CD4-positive, CD25-positive, alpha-beta regulatory T cell (primary cell): ENCODE measurements around the gene SST. TPM values are rescaled to one million over a fixed set of nuclear protein-coding genes. Genes with fewer than 3 reads are reported as not detected.
"Not testable (repeated sequence)": the region's sequence is repeated elsewhere in the genome, so short reads cannot be mapped to it uniquely, and the experiment has no call there.

Experiments
- ATAC-seq, 2 donors: fragments of 150-1000 bp; cut with Tn5 transposase; one replicate each; pipeline ENCODE4 v1.10.0; 2021; ENCODE audit warnings: low read depth in 2 of 2, moderate number of reproducible peaks in 2 of 2, moderate library complexity in 1 of 2
- DNase-seq, 3 donors: peaks; one replicate each; pipeline versions ENCODE4 v3.0.0 to v3.0.0-alpha.2; 2012 to 2022; ENCODE audit warnings: mixed read lengths in 1 of 3
- H3K27ac ChIP-seq: one replicate; pipeline ENCODE4 v1.7.0; 2013; ENCODE audit warnings: mild to moderate bottlenecking, low read length; ENCODE audit not compliant: insufficient read depth, poor library complexity, severe bottlenecking
- H3K27me3 ChIP-seq: one replicate; pipeline ENCODE4 v1.7.0; 2013; ENCODE audit warnings: low read length; ENCODE audit not compliant: control insufficient read depth, insufficient read depth
- H3K36me3 ChIP-seq: one replicate; pipeline ENCODE4 v1.7.0; 2013; ENCODE audit warnings: mild to moderate bottlenecking, low read length, moderate library complexity; ENCODE audit not compliant: control insufficient read depth, insufficient read depth
- H3K4me1 ChIP-seq: 2 replicates; pipeline ENCODE4 v1.7.0; 2013; ENCODE audit warnings: mild to moderate bottlenecking, low read length; ENCODE audit not compliant: insufficient read depth, control insufficient read depth, poor library complexity, severe bottlenecking
- H3K4me3 ChIP-seq: one replicate; pipeline ENCODE4 v1.7.0; 2013; ENCODE audit warnings: low read depth, mild to moderate bottlenecking, low read length, moderate library complexity
- H3K9me3 ChIP-seq, 2 experiments: 1 replicate in 1 of 2; 2 replicates in 1 of 2; pipeline ENCODE4 v1.7.0; 2013; ENCODE audit warnings: low read length in 2 of 2, mild to moderate bottlenecking in 1 of 2, moderate library complexity in 1 of 2; ENCODE audit not compliant: control insufficient read depth in 2 of 2
- H3K27ac Mint-ChIP-seq, 3 donors: one replicate each; pipeline ENCODE4 v1.8.0; 2020 to 2022; ENCODE audit warnings: mild to moderate bottlenecking in 3 of 3, mixed read lengths in 3 of 3, moderate library complexity in 2 of 3
- H3K27me3 Mint-ChIP-seq: one replicate; pipeline ENCODE4 v1.8.0; 2022; ENCODE audit warnings: mild to moderate bottlenecking, mixed read lengths
- H3K36me3 Mint-ChIP-seq: one replicate; pipeline ENCODE4 v1.8.0; 2020; ENCODE audit warnings: mixed read lengths
- H3K4me1 Mint-ChIP-seq, 4 donors: one replicate each; pipeline ENCODE4 v1.8.0; 2020 to 2022; ENCODE audit warnings: mixed read lengths in 4 of 4, mild to moderate bottlenecking in 1 of 4
- H3K4me3 Mint-ChIP-seq, 4 donors: one replicate each; pipeline ENCODE4 v1.8.0; 2020 to 2022; ENCODE audit warnings: mild to moderate bottlenecking in 4 of 4, mixed read lengths in 4 of 4, moderate library complexity in 3 of 4
- H3K9me3 Mint-ChIP-seq, 7 donors: one replicate each; pipeline ENCODE4 v1.8.0; 2020 to 2022; ENCODE audit warnings: mixed read lengths in 7 of 7, mild to moderate bottlenecking in 3 of 7, moderate library complexity in 2 of 7
- polyA plus RNA-seq, 4 donors: library from polyadenylated mRNA; unstranded; fragments of 300-500 nt; fragmentation: Illumina TruSeq; gene quantifications; one replicate each; pipeline ENCODE4 v1.2.3, GENCODE V29; 2021
- total RNA-seq: library from RNA; stranded (reverse); gene quantifications from one replicate; pipeline ENCODE4 v1.2.3, GENCODE V29; 2022

Gene SST
- total and polyA plus RNA-seq, 5 donors from 2014 or later, result not detected

DNA sequence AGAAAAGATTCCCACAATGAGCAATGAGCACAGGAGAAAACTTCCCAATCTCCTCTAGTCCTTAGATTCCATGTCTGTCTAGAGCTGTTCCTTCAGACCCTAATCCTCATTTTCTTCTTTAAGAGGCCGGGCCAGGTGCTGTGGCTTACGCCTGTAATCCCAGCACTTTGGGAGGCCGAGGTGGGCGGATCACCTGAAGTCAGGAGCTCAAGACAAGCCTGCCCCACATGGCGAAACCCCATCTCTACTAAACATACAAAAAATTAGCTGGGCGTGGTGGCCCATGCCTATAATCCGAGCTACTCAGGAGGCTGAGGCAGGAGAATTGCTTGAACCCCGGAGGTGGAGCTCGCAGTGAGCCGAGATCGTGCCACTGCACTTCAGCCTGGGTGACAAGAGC, 11.6 kb upstream of the SST start:
- Mint-ChIP-seq H3K27me3 (peaks cover 34% of the 10 kb centered on the region), H3K9me3 (peaks cover 0 to 16% (median 5%) of the 10 kb centered on the region in 7 donors)
- H3K36me3 Mint-ChIP-seq, H3K4me3 Mint-ChIP-seq, H3K9me3 ChIP-seq, ATAC-seq, H3K4me1 Mint-ChIP-seq, H3K27me3 ChIP-seq, H3K4me1 ChIP-seq, H3K27ac Mint-ChIP-seq, H3K4me3 ChIP-seq, DNase-seq, H3K27ac ChIP-seq, H3K36me3 ChIP-seq: not testable (repeated sequence)

DNA sequence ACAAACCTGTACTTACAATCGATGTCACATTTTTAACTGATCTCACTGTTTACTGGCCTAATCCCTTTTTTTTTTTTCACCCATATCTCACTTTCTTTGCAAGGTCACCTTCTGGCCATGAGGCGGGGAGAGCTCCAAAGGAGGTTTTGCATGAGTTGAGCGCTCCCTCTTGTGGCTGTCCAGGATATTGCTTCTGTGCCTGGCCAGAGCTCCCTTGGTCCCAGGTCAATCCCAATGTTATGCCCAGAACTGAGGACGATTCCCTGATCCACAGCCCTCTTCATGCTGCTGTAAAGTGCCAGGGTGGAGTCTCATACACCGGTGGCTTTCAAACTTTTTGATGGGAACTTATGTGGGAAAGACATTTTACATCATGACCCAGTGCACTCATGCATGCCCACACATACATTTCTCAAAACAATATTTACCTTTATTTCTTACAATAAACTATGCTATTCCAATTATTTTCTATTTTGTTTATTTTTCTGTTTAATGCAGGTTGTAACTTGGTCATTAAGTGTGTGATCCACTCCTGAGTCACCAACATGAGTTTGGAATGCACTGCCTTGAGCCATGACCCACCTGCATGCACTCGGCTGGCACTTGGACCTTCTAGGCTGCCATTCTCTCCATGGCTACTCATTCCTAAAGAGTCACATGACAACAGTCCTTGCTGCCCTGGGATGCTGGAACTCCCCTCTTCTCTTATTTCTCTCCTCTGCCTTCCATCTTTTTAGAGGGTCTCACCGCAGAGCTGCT, 9.6 kb upstream of the SST start:
- H3K4me3 ChIP-seq, result no peak overlapping the region
- ATAC-seq (peak; percentile 40 to 59), DNase-seq (peak; percentile 44 to 60 (median 59))
- no peaks in the 10 kb centered on the region for H3K4me1 ChIP-seq
- no peak overlapping the region for H3K27ac Mint-ChIP-seq
- peaks cover 0 to 6% (median 4%) of the 10 kb centered on the region in 7 donors for H3K9me3 Mint-ChIP-seq
- peaks cover 4% of the 10 kb centered on the region for H3K27me3 ChIP-seq
- H3K4me3 Mint-ChIP-seq, result no peak overlapping the region
- no peaks in the 10 kb centered on the region for H3K36me3 Mint-ChIP-seq
- no peaks in the 10 kb centered on the region for H3K36me3 ChIP-seq
- no peak overlapping the region for H3K27ac ChIP-seq
- H3K27me3 Mint-ChIP-seq, result peaks cover 41% of the 10 kb centered on the region
- no peaks in the 10 kb centered on the region for H3K9me3 ChIP-seq
- peaks cover 0 to 2% (median 0%) of the 10 kb centered on the region in 4 donors for H3K4me1 Mint-ChIP-seq

- Mint-ChIP-seq H3K4me3 (no peak overlapping the region), H3K36me3 (no peaks in the 10 kb centered on the region), H3K4me1 (peaks cover 0 to 2% (median 0%) of the 10 kb centered on the region in 4 donors), H3K9me3 (peaks cover 0 to 3% (median 0%) of the 10 kb centered on the region in 7 donors), H3K27ac (peak overlapping the region in 1 of 3 donors; percentile 26), H3K27me3 (peaks cover 52% of the 10 kb centered on the region)
- H3K36me3 ChIP-seq, result no peaks in the 10 kb centered on the region
- no peak overlapping the region for H3K4me3 ChIP-seq
- no peaks in the 10 kb centered on the region for H3K9me3 ChIP-seq
- DNase-seq, result peak in 2 of 3 donors; percentile 10 to 49
- H3K4me1 ChIP-seq, result no peaks in the 10 kb centered on the region
- no peak overlapping the region for H3K27ac ChIP-seq
- peaks cover 11% of the 10 kb centered on the region for H3K27me3 ChIP-seq
- no peak for ATAC-seq
These were observed 8.6 kb upstream of the SST start for GRCh38 chr3:187678726-187679268.

DNA sequence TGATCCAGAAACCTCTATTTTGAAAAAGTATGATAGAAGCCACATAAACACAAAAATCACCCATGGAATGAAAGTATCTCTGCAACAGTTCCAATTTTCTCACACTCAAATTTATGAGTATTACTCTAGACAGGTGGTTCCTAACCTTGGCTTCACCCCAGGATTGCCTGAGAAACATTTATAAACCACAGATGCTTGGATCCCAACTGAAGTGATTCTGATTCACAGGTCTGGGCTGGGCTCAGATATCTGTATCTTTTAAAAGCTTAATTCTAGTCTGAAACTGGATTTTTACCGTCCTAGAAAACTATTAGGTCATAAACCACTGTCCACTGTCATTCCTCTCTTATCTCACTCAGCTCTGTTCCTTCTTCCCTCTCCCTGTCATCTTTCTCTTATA, 7.4 kb upstream of the SST start:
- H3K4me1 ChIP-seq, result no peaks in the 10 kb centered on the region
- Mint-ChIP-seq H3K4me1 (peaks cover 0 to 2% (median 0%) of the 10 kb centered on the region in 4 donors), H3K4me3 (no peak overlapping the region), H3K9me3 (peaks cover 0 to 3% (median 0%) of the 10 kb centered on the region in 7 donors), H3K27me3 (peaks cover 61% of the 10 kb centered on the region), H3K27ac (no peak overlapping the region), H3K36me3 (no peaks in the 10 kb centered on the region)
- H3K27me3 ChIP-seq, result peaks cover 17% of the 10 kb centered on the region
- no peak overlapping the region for H3K4me3 ChIP-seq
- H3K36me3 ChIP-seq, result no peaks in the 10 kb centered on the region
- DNase-seq (no peak), ATAC-seq (no peak)
- H3K9me3 ChIP-seq, result no peaks in the 10 kb centered on the region
- H3K27ac ChIP-seq, result no peak overlapping the region

DNA sequence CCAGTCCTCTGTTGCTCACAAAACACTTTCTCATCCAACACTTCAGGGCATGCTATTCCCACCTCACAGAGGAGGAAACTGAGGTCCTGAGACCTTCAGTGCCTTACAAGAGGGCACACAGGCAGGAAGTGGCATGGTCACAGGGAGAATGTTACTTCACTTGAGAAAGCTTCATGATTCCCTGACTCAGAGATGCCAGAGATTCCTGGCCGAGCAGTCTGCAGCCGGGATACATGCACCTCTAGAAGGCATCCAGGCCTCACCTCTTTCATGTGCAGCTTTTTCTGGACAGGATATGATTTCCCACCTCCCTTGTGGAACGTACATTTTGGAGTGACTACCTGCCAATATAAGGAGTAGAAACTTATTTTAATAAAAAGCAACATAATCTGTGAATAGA, 2.8 kb upstream of the SST start:
- no peak overlapping the region for H3K4me3 ChIP-seq
- Mint-ChIP-seq H3K36me3 (no peaks in the 10 kb centered on the region), H3K4me3 (no peak overlapping the region), H3K27ac (no peak overlapping the region), H3K27me3 (peaks cover 69% of the 10 kb centered on the region), H3K9me3 (no peaks in the 10 kb centered on the region), H3K4me1 (no peaks in the 10 kb centered on the region)
- H3K4me1 ChIP-seq, result no peaks in the 10 kb centered on the region
- H3K9me3 ChIP-seq, result no peaks in the 10 kb centered on the region
- ATAC-seq (no peak), DNase-seq (no peak)
- peaks cover 42% of the 10 kb centered on the region for H3K27me3 ChIP-seq
- no peak overlapping the region for H3K27ac ChIP-seq
- H3K36me3 ChIP-seq, result no peaks in the 10 kb centered on the region

DNA sequence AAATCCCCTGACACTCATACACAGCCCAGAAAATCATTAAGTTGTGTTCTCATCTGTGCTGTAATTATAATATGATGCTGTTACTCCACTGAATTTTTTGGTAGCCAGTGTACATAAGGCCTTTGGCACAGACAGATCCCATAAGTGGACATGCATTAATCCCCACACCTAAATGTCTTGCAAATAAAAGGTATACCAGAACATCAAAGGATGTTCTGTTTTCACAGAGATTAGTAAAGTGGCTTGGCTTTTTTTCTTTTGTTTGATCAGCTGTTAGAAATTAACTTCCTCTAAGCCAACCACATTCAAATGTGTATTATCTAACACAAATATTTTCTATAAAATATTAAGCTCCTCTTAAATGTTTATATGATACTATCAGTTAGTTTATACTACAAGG, 2.7 kb downstream of the SST start:
- Mint-ChIP-seq H3K36me3 (no peaks in the 10 kb centered on the region), H3K4me1 (no peaks in the 10 kb centered on the region), H3K27me3 (peaks cover 27% of the 10 kb centered on the region), H3K9me3 (no peaks in the 10 kb centered on the region), H3K4me3 (no peak overlapping the region), H3K27ac (no peak overlapping the region)
- H3K4me1 ChIP-seq, result no peaks in the 10 kb centered on the region
- ATAC-seq, result no peak
- no peaks in the 10 kb centered on the region for H3K36me3 ChIP-seq
- peaks cover 30% of the 10 kb centered on the region for H3K27me3 ChIP-seq
- H3K27ac ChIP-seq, result no peak overlapping the region
- H3K4me3 ChIP-seq, result no peak overlapping the region
- no peaks in the 10 kb centered on the region for H3K9me3 ChIP-seq
- DNase-seq, result no peak

GRCh38 chr3:187665764-187666402, 4.3 kb downstream of the SST start:
- Histone ChIP-seq H3K36me3 (no peaks in the 10 kb centered on the region), H3K27ac (no peak overlapping the region), H3K9me3 (no peaks in the 10 kb centered on the region), H3K4me1 (no peaks in the 10 kb centered on the region), H3K27me3 (peaks cover 28% of the 10 kb centered on the region), H3K4me3 (no peak overlapping the region)
- no peak for ATAC-seq
- no peak overlapping the region for H3K4me3 Mint-ChIP-seq
- H3K4me1 Mint-ChIP-seq, result no peaks in the 10 kb centered on the region
- H3K9me3 Mint-ChIP-seq, result peaks cover 0 to under 1% (median 0%) of the 10 kb centered on the region in 7 donors
- no peaks in the 10 kb centered on the region for H3K36me3 Mint-ChIP-seq
- no peak overlapping the region for H3K27ac Mint-ChIP-seq
- peaks cover 19% of the 10 kb centered on the region for H3K27me3 Mint-ChIP-seq
- DNase-seq, result no peak
